ENCODE measurements around the gene SIAH3.

- TF ChIP-seq, protein P1, sequence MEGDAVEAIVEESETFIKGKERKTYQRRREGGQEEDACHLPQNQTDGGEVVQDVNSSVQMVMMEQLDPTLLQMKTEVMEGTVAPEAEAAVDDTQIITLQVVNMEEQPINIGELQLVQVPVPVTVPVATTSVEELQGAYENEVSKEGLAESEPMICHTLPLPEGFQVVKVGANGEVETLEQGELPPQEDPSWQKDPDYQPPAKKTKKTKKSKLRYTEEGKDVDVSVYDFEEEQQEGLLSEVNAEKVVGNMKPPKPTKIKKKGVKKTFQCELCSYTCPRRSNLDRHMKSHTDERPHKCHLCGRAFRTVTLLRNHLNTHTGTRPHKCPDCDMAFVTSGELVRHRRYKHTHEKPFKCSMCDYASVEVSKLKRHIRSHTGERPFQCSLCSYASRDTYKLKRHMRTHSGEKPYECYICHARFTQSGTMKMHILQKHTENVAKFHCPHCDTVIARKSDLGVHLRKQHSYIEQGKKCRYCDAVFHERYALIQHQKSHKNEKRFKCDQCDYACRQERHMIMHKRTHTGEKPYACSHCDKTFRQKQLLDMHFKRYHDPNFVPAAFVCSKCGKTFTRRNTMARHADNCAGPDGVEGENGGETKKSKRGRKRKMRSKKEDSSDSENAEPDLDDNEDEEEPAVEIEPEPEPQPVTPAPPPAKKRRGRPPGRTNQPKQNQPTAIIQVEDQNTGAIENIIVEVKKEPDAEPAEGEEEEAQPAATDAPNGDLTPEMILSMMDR (IDR thresholded peaks at IDR 0.05) = no peak
- TF ChIP-seq POLR2A (IDR thresholded peaks at IDR 0.05) (no peak), POLR2AphosphoS5 (IDR thresholded peaks at IDR 0.05) (no peak)
These were observed 27.4 kb upstream of the SIAH3 start for GRCh38 chr13:45878966-45879365.
